Endothelial cell of umbilical vein (primary cell): ENCODE data around the gene NR6A1. TPM values are rescaled to one million over a fixed set of nuclear protein-coding genes. Genes with fewer than 3 reads are reported as not detected.

Experiments
- BruUV-seq: library from RNA; stranded (reverse); fragments of 400-500 nt; replicated peaks from 2 replicates; lab custom pipeline; 2021; lab: Mats Ljungman, UMichigan
- CTCF ChIA-PET: fragments of 300-600, 350-600 bp; sonication (Branson Sonifier 250); formaldehyde crosslinking; loops from one replicate; lab custom pipeline; 2021; ENCODE audit warnings: antibody characterized with exemption, inconsistent platforms; lab: Charles Lee
- POLR2A ChIA-PET: fragments of 300-600, 350-600 bp; sonication (Branson Sonifier 250); formaldehyde crosslinking; loops from one replicate; lab custom pipeline; 2021; ENCODE audit warnings: antibody characterized with exemption, inconsistent platforms; lab: Charles Lee
- DNase-seq: peaks from one replicate; pipeline ENCODE4 v3.0.0-alpha.2; 2011; ENCODE audit warnings: low read depth, low spot score
- FAIRE-seq: peaks from 2 replicates; lab custom pipeline; 2011; peaks lifted over from hg19 to GRCh38; lab: Jason Lieb, UNC
- H2AFZ ChIP-seq: 2 replicates; pipeline ENCODE4 v1.6.0; 2012; ENCODE audit warnings: low read depth, low read length, control low read depth, inconsistent platforms
- H3K27ac ChIP-seq: 2 replicates; pipeline ENCODE4 v1.5.1; 2011; ENCODE audit warnings: low read depth, mild to moderate bottlenecking, control low read depth, low read length, moderate library complexity; ENCODE audit not compliant: insufficient read depth
- H3K27me3 ChIP-seq, 2 experiments: 2 replicates each; pipeline versions ENCODE4 v1.6.0 to v1.6.1; 2011; ENCODE audit warnings: low read length in 2 of 2, mixed read lengths in 1 of 2; ENCODE audit not compliant: control insufficient read depth in 2 of 2, insufficient read depth in 2 of 2
- H3K36me3 ChIP-seq, 2 experiments: 2 replicates in 1 of 2; 3 replicates in 1 of 2; pipeline ENCODE4 v1.5.1; 2011; ENCODE audit warnings: low read length in 2 of 2, mild to moderate bottlenecking in 1 of 2, moderate library complexity in 1 of 2; ENCODE audit not compliant: control insufficient read depth in 2 of 2, insufficient read depth in 2 of 2; ENCODE audit errors: extremely low read depth in 1 of 2
- H3K4me1 ChIP-seq: 3 replicates; pipeline ENCODE4 v1.5.1; 2011; ENCODE audit warnings: mild to moderate bottlenecking, low read length; ENCODE audit not compliant: control insufficient read depth, insufficient read depth; ENCODE audit errors: extremely low read depth
- H3K4me2 ChIP-seq: 2 replicates; pipeline ENCODE4 v1.6.1; 2011; ENCODE audit warnings: low read length, control low read depth, mixed read lengths; ENCODE audit not compliant: insufficient read depth
- H3K4me3 ChIP-seq, 3 experiments: fragments of 200-600 bp in 1 of 3; sonication (generic), shearing (Covaris generic) in 1 of 3; replicated peaks in 1 of 3; 2 replicates each; pipeline ENCODE4 v1.5.1; 2011 to 2016; ENCODE audit warnings: control low read depth in 3 of 3, low read length in 3 of 3, mild to moderate bottlenecking in 2 of 3, inconsistent platforms in 1 of 3, low read depth in 1 of 3, moderate library complexity in 1 of 3; ENCODE audit not compliant: insufficient read depth in 1 of 3
- H3K79me2 ChIP-seq: 2 replicates; pipeline ENCODE4 v1.6.0; 2012; ENCODE audit warnings: low read length, inconsistent platforms; ENCODE audit not compliant: control insufficient read depth, insufficient read depth
- H3K9ac ChIP-seq: replicated peaks from 2 replicates; pipeline ENCODE3; 2011; ENCODE audit warnings: low read length, control low read depth; ENCODE audit not compliant: insufficient read depth; ENCODE audit errors: extremely low read depth
- H3K9me1 ChIP-seq: replicated peaks from 3 replicates; pipeline ENCODE4 v1.6.0; 2011; ENCODE audit warnings: mild to moderate bottlenecking, low read length; ENCODE audit not compliant: control insufficient read depth, insufficient read depth; ENCODE audit errors: extremely low read depth
- H3K9me3 ChIP-seq: replicated peaks from 2 replicates; pipeline ENCODE4 v1.5.1; 2012; ENCODE audit warnings: low read length, inconsistent platforms; ENCODE audit not compliant: control insufficient read depth, insufficient read depth
- H4K20me1 ChIP-seq: replicated peaks from 2 replicates; pipeline ENCODE3; 2011; ENCODE audit warnings: mild to moderate bottlenecking, low read length; ENCODE audit not compliant: control insufficient read depth, insufficient read depth; ENCODE audit errors: extremely low read depth
- CTCF ChIP-seq, 2 donors: IDR thresholded peaks; 1 replicate in 1 of 2; 2 replicates in 1 of 2; pipeline ENCODE4 v1.5.1; 2011; ENCODE audit warnings: low read length in 2 of 2, mild to moderate bottlenecking in 2 of 2, moderate library complexity in 2 of 2, control low read depth in 1 of 2, inconsistent platforms in 1 of 2, low read depth in 1 of 2; ENCODE audit not compliant: insufficient read depth in 1 of 2; ENCODE audit errors: extremely low read depth in 1 of 2
- EZH2 ChIP-seq: IDR thresholded peaks from 2 replicates; pipeline ENCODE4 v1.6.1; 2012; ENCODE audit warnings: borderline replicate concordance, low read depth, mild to moderate bottlenecking, moderate library complexity, low read length, inconsistent platforms; ENCODE audit not compliant: severe bottlenecking
- FOS ChIP-seq: IDR thresholded peaks from 2 replicates; pipeline ENCODE4 v1.6.1; 2011; ENCODE audit warnings: mild to moderate bottlenecking, low read length, moderate library complexity, borderline replicate concordance; ENCODE audit not compliant: insufficient read depth
- GATA2 ChIP-seq: IDR thresholded peaks from 2 replicates; pipeline ENCODE4 v1.7.0; 2011; ENCODE audit warnings: low read depth, mild to moderate bottlenecking, moderate library complexity, mixed read lengths, low read length; ENCODE audit not compliant: insufficient read length, insufficient read depth
- JUN ChIP-seq: IDR thresholded peaks from 2 replicates; pipeline ENCODE4 v1.6.1; 2011; ENCODE audit warnings: borderline replicate concordance, low read depth; ENCODE audit not compliant: insufficient read length, insufficient read depth
- MAX ChIP-seq: IDR thresholded peaks from 2 replicates; pipeline ENCODE4 v1.6.1; 2011; ENCODE audit not compliant: insufficient read depth, insufficient read length
- MYC ChIP-seq: IDR thresholded peaks from one replicate; pipeline ENCODE4 v1.6.1; 2011; ENCODE audit warnings: mild to moderate bottlenecking, low read depth, low read length
- POLR2A ChIP-seq: IDR thresholded peaks from 2 replicates; pipeline ENCODE4 v1.6.1; 2012; ENCODE audit warnings: low read depth, mild to moderate bottlenecking, control low read depth, low read length
- POLR2AphosphoS5 ChIP-seq: IDR thresholded peaks from 2 replicates; pipeline ENCODE4 v1.6.1; 2012; ENCODE audit warnings: low read depth, mild to moderate bottlenecking, control low read depth, low read length, moderate library complexity; ENCODE audit not compliant: insufficient read depth
- dilution Hi-C: fragments of 300-500 bp; cut with MboI; formaldehyde crosslinking; loops from one replicate; pipeline ENCODE4 v1.15.0; 2019; ENCODE audit warnings: low sequenced_read_pairs; ENCODE audit not compliant: extremely low pct_ligation_motif_present
- intact Hi-C: fragments of 100-400 bp; cut with micrococcal nuclease; formaldehyde crosslinking; loops from one replicate; pipeline ENCODE4 v1.10.0; 2022
- polyA plus RNA-seq, 4 experiments: library from polyadenylated mRNA; depleted of rRNA in 3 of 4; stranded (reverse) in 3 of 4; unstranded in 1 of 4; fragments of >200 nt; gene quantifications; 2 replicates each; pipeline versions ENCODE4 v1.2.1 to v1.2.3, GENCODE V29; 2011 to 2012; ENCODE audit warnings: missing spikeins in 1 of 4
- total RNA-seq: library from RNA; stranded (reverse); gene quantifications from 2 replicates; pipeline ENCODE4 v1.2.3, GENCODE V29; 2021

The NR6A1 gene
- total and polyA plus RNA-seq, 2 donors (not counting 3 experiments of a cell fraction or from before 2014, with no cell fraction given), result 0.17 to 1.2 TPM

GRCh38 chr9:124558777-124559470 is 212.2 kb downstream of the NR6A1 start:
- H3K9me3 ChIP-seq, result no peaks in the 10 kb centered on the region
- peaks cover 4 to 6% of the 10 kb centered on the region in 2 experiments for H3K27me3 ChIP-seq
- ChIA-PET POLR2A (no interaction called here), CTCF (interaction anchor here (0.9 to 1.1 kb wide), 2 partner anchors 16 to 22 kb away, joined by 3 read pairs; no protein-coding TSS in a partner anchor)
- H3K9ac ChIP-seq, result no peak overlapping the region
- intact Hi-C loops, result no loop called here
- DNase-seq (no peak), FAIRE-seq (no peak)
- H3K36me3 ChIP-seq, result no peaks in the 10 kb centered on the region
- no peak for TF ChIP-seq POLR2A
- TF ChIP-seq EZH2, result no peak
- TF ChIP-seq MAX, result no peak
- no peak for TF ChIP-seq MYC
- no peak for TF ChIP-seq GATA2
- TF ChIP-seq JUN, result no peak
- TF ChIP-seq POLR2AphosphoS5, result no peak
- no peak for TF ChIP-seq FOS
- no peak for TF ChIP-seq CTCF (IDR thresholded peaks at IDR 0.05; ENCODE audit: extremely low read depth in 1 of 2, insufficient read depth in 1 of 2, low read depth in 1 of 2, low read length in 2 of 2)
- H3K4me3 ChIP-seq, result no peak overlapping the region
- no peaks in the 10 kb centered on the region for H3K9me1 ChIP-seq
- BruUV-seq, result no TSS peak
- H3K4me1 ChIP-seq, result no peaks in the 10 kb centered on the region
- no peak overlapping the region for H2AFZ ChIP-seq
- dilution Hi-C loops, result no loop called here
- H3K27ac ChIP-seq, result no peak overlapping the region
- H3K79me2 ChIP-seq, result no peaks in the 10 kb centered on the region
- H3K4me2 ChIP-seq, result no peak overlapping the region
- no peaks in the 10 kb centered on the region for H4K20me1 ChIP-seq
